Measurements from ENCODE around the gene STEAP3.

Gene STEAP3

GRCh38 chr2:119225105-119225865 is 1.7 kb downstream of the STEAP3 start:
- no peak for DNase-seq (ENCODE audit: low read depth in 3 of 3)

- no peak for DNase-seq (ENCODE audit: low read depth in 3 of 3)
Measured at GRCh38 chr2:119225926-119226325, 2.3 kb downstream of the STEAP3 start.

GRCh38 chr2:119227346-119227745 is 3.7 kb downstream of the STEAP3 start:
- DNase-seq (ENCODE audit: low read depth in 3 of 3), result no peak

GRCh38 chr2:119228136-119228535 is 4.5 kb downstream of the STEAP3 start:
- no peak for DNase-seq (ENCODE audit: low read depth in 3 of 3)

GRCh38 chr2:119228964-119229363 is 5.3 kb downstream of the STEAP3 start:
- DNase-seq (ENCODE audit: low read depth in 3 of 3), result no peak

GRCh38 chr2:119229716-119230115 is 6.1 kb downstream of the STEAP3 start:
- DNase-seq (ENCODE audit: low read depth in 3 of 3), result no peak

- no peak for DNase-seq (ENCODE audit: low read depth in 3 of 3)
Measured at GRCh38 chr2:119230219-119231185, 6.9 kb downstream of the STEAP3 start.

- DNase-seq (ENCODE audit: low read depth in 3 of 3), result no peak
Measured at GRCh38 chr2:119231975-119232665, 8.5 kb downstream of the STEAP3 start.

GRCh38 chr2:119232666-119232993 is 9.0 kb downstream of the STEAP3 start:
- no peak for DNase-seq (ENCODE audit: low read depth in 3 of 3)

- no peak for DNase-seq (ENCODE audit: low read depth in 3 of 3)
Measured at GRCh38 chr2:119233326-119234020, 9.8 kb downstream of the STEAP3 start.

- DNase-seq (ENCODE audit: low read depth in 3 of 3), result no peak
Measured at GRCh38 chr2:119234021-119235019, 10.7 kb downstream of the STEAP3 start.

- no peak for DNase-seq (ENCODE audit: low read depth in 3 of 3)
Measured at GRCh38 chr2:119236796-119237195, 13.2 kb downstream of the STEAP3 start.

GRCh38 chr2:119240311-119241204 is 16.9 kb downstream of the STEAP3 start:
- no peak for DNase-seq (ENCODE audit: low read depth in 3 of 3)

- DNase-seq (ENCODE audit: low read depth in 3 of 3), result no peak
Measured at GRCh38 chr2:119241205-119241532, 17.5 kb downstream of the STEAP3 start.

GRCh38 chr2:119242276-119243119 is 18.9 kb downstream of the STEAP3 start:
- DNase-seq (ENCODE audit: low read depth in 3 of 3), result no peak

GRCh38 chr2:119243621-119244020 is 20.0 kb downstream of the STEAP3 start:
- DNase-seq (ENCODE audit: low read depth in 3 of 3), result no peak

GRCh38 chr2:119245076-119245840 is 21.6 kb downstream of the STEAP3 start:
- DNase-seq (ENCODE audit: low read depth in 3 of 3), result no peak

GRCh38 chr2:119245841-119246230 is 22.2 kb downstream of the STEAP3 start:
- DNase-seq (ENCODE audit: low read depth in 3 of 3), result no peak
